ENCODE data around the gene NCEH1. TPM values are rescaled to one million over a fixed set of nuclear protein-coding genes. Genes with fewer than 3 reads are reported as not detected.

The NCEH1 gene
- total RNA-seq, 4 donors from 2014 or later: 2.3 to 5.8 (median 4.2) TPM

- Histone ChIP-seq H3K4me3 (no peak overlapping the region), H3K27ac (no peak overlapping the region), H3K27me3 (no peaks in the 10 kb centered on the region), H3K36me3 (no peaks in the 10 kb centered on the region), H3K9me3 (no peaks in the 10 kb centered on the region), H3K4me1 (peaks cover 15% of the 10 kb centered on the region)
- no peak for DNase-seq (ENCODE audit: low spot score in 2 of 2)
- 48% methylated on average over 5 of the region's 5 CpGs for WGBS
- no peak for TF ChIP-seq POLR2A (IDR thresholded peaks at IDR 0.05)
- TF ChIP-seq EP300 (IDR thresholded peaks at IDR 0.05): no peak
- no peak for TF ChIP-seq POLR2AphosphoS5 (IDR thresholded peaks at IDR 0.05)
- TF ChIP-seq CTCF (IDR thresholded peaks at IDR 0.05): no peak
Observed at GRCh38 chr3:172615296-172615695, 95.6 kb downstream of the NCEH1 start.

DNA sequence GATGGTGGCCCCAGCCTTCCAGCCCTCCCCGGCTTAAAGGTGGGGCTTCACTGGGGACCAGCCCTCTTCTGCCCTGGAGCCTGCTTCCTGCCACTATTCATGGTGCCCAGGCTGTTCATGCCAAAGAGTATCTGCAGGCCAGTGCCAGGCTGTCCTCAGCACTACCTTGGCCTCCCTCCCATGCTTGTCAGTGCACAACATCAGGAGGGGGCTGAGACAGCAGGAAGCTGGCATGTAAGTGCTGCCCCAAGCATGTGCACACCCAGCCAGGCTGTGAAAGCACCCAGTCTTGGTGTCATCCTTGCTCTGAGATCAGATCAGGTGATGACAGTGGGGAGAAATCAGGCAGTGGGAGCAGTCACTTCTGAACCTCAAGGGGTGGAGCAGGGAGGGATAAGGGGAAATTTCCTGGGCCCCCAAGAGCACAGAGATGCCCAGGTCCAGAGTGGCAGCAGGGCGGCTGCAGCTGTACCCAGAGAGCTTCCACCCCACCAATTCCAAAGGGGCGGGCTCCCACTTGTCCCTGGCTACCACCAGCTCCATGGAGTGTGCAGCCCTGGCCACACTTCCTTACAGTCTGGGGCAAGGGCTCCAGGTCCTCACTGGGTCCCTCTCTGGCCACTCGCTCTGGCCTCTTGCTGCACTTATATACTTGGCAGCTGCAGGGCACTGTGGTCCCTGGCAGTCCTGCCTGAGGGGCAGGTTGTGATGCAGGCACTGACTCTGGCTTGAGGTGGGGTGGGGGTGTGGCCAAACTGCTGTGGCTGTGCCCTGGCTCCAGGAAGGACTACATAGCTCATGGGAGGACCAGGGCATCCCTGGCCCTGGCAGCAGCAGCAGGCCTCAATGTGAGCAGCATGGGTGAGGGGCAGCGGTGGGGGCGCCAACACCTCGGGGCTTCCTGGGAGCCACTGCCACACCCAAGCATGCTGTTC, 96.3 kb downstream of the NCEH1 start:
- DNase-seq (ENCODE audit: low spot score in 2 of 2): no peak
- 70% methylated on average over 5 of the region's 7 CpGs for WGBS
- Histone ChIP-seq H3K27me3 (no peaks in the 10 kb centered on the region), H3K36me3 (no peaks in the 10 kb centered on the region), H3K27ac (no peak overlapping the region), H3K4me1 (peaks cover 15% of the 10 kb centered on the region), H3K4me3 (no peak overlapping the region), H3K9me3 (no peaks in the 10 kb centered on the region)
- TF ChIP-seq EP300 (IDR thresholded peaks at IDR 0.05) (no peak), POLR2A (IDR thresholded peaks at IDR 0.05) (no peak), CTCF (IDR thresholded peaks at IDR 0.05) (no peak), POLR2AphosphoS5 (IDR thresholded peaks at IDR 0.05) (no peak)

DNA sequence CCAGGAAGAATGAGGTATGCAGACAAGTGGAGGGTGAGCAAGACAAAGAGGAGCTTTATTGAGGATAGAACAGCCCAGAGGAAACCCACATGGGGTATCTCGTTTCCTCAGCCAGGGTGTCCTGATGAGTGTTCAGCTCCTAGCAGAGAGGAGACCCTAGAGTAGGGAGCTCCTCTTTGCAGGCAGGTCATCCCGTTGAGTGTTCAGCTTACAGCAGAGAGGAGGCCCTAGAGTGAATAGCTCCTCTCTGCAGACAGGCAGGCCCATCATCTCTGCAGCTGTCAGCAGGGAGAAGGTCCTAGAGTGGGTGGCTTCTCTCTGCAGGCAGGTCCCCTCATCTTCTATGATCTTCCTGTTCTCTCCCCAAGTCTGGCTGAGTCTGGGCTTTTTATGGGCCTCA, 97.0 kb downstream of the NCEH1 start:
- Histone ChIP-seq H3K4me1 (peaks cover 15% of the 10 kb centered on the region), H3K27ac (no peak overlapping the region), H3K9me3 (no peaks in the 10 kb centered on the region), H3K36me3 (no peaks in the 10 kb centered on the region), H3K27me3 (no peaks in the 10 kb centered on the region), H3K4me3 (no peak overlapping the region)
- WGBS: no CpG with 5 or more reads among the region's 2 CpGs
- DNase-seq (ENCODE audit: low spot score in 2 of 2): no peak
- TF ChIP-seq POLR2A (IDR thresholded peaks at IDR 0.05) (no peak), CTCF (IDR thresholded peaks at IDR 0.05) (no peak), EP300 (IDR thresholded peaks at IDR 0.05) (no peak), POLR2AphosphoS5 (IDR thresholded peaks at IDR 0.05) (no peak)

GRCh38 chr3:172612871-172613678, 97.8 kb downstream of the NCEH1 start:
- Histone ChIP-seq H3K4me1 (peaks cover 15% of the 10 kb centered on the region), H3K9me3 (no peaks in the 10 kb centered on the region), H3K36me3 (no peaks in the 10 kb centered on the region), H3K4me3 (no peak overlapping the region), H3K27me3 (no peaks in the 10 kb centered on the region), H3K27ac (no peak overlapping the region)
- no peak for DNase-seq (ENCODE audit: low spot score in 2 of 2)
- 96% methylated on average over 4 of the region's 6 CpGs for WGBS
- TF ChIP-seq CTCF (IDR thresholded peaks at IDR 0.05) (no peak), EP300 (IDR thresholded peaks at IDR 0.05) (no peak), POLR2A (IDR thresholded peaks at IDR 0.05) (no peak), POLR2AphosphoS5 (IDR thresholded peaks at IDR 0.05) (no peak)

GRCh38 chr3:172609750-172610149, 101.1 kb downstream of the NCEH1 start:
- H3K9me3 ChIP-seq: no peaks in the 10 kb centered on the region
- no peaks in the 10 kb centered on the region for H3K36me3 ChIP-seq
- 96% methylated on average over 6 of the region's 6 CpGs for WGBS
- H3K27ac ChIP-seq: no peak overlapping the region
- no peak for DNase-seq (ENCODE audit: low spot score in 2 of 2)
- H3K27me3 ChIP-seq: no peaks in the 10 kb centered on the region
- no peak overlapping the region for H3K4me3 ChIP-seq
- TF ChIP-seq POLR2AphosphoS5 (IDR thresholded peaks at IDR 0.05) (no peak), CTCF (IDR thresholded peaks at IDR 0.05) (no peak), POLR2A (IDR thresholded peaks at IDR 0.05) (no peak), EP300 (IDR thresholded peaks at IDR 0.05) (no peak)
- peaks cover 9% of the 10 kb centered on the region for H3K4me1 ChIP-seq
